Ureter (tissue), 1 donor: ENCODE data around the gene NCR3LG1. TPM values are rescaled to one million over a fixed set of nuclear protein-coding genes. Genes with fewer than 3 reads are reported as not detected.
A peak's percentile ranks its signal among the peaks of the same experiment; 100 is the strongest.

ENCODE experiments used
- DNase-seq: peaks from one replicate; pipeline ENCODE4 v3.0.0-alpha.2; 2020; ENCODE audit warnings: low spot score
- total RNA-seq: library from RNA; stranded (reverse); gene quantifications from one replicate; pipeline ENCODE4 v1.2.4, GENCODE V29; 2023
- donor health status: DM: yes; HTN: yes; CAD: no.

Gene NCR3LG1
- total RNA-seq, 1 donor from 2014 or later = 3.4 TPM

DNA sequence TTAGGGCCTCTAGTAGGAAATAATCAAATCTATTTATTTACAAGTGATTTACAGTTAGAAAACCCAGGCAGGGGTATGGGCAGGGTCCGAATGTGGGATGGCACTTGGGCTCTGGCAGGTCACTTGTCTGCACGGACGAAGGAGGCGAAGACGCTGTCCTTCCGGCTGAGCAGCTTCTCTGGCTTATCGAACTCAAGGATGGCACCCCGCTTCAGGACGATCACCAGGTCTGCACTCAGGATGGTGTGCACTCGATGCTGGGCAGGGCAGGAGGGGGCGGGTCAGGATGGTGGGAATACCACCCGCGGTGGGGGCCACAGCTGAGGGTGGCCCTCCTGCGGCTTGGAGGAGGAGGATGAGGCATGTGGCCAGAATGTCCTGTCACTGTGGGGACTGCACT is 41.3 kb downstream of the NCR3LG1 start:
- no peak for DNase-seq

DNA sequence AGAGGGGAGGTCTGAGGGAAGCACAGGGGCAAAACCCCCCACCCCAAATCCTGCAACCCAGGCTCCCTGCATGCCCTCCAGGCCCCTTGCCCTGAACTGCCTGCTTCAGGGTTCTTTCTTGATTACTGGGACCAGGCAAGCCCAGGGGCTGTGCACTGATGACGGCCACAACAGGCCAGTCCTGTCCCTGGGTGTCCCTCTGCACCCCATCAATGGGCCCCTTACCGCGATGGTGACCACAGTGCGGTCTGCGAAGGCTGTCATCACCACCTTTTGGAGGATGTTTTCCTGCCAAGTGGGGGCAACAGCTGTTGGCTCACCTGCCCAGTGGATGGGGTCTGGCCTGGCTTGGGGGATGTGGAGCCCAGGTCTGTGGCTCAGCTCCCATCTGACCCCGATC is 41.9 kb downstream of the NCR3LG1 start:
- DNase-seq = no peak

DNA sequence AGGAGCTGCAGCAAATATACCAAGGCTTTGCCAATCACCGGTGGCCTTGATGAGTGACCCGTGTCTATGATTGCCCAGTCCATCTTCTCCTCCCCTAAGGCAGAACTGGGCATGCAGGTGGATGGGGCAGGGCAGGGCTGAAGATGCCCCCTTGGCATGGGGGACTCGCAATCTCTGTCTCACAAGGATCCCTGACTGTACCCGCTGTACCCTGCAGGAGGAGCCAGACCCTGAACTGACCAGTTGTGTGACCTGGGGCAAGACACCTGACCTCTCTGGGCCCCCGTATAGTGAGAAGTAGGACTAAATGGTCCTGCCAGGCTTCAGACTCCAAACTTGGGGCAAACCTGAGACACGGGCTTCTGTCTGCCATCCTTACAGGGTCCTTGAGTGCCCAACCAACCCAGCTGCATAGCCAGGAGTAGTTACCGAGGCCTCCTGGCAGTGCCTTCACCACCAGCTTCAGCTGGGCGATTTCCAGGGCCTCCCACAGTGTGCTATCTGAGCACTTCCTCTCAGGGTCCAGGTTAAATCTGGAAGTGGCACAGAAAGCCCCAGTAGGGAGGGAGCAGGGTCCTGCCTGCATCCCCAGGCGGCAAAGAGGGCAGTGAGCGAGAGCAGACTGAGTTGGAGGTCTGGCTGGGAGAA is 43.3 kb downstream of the NCR3LG1 start:
- no peak for DNase-seq

DNA sequence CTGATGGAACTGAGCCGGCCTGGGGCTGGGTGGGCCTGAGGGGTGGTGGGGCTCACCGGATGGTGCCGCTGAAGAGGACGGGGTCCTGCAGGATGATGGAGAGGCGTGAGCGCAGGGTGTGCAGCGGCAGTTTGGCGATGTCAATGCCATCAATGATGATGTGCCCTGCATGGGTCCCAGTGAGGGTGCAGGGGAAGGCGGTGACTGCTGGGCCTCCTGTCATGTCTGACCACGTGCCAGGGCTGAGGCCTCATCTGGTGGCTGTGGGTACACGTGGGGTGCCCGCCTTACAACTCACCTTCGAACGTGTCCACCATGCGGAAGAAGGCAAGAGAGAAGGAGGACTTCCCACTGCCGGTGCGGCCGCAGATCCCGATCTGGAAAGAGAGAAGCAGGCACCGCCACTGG is 44.0 kb downstream of the NCR3LG1 start:
- DNase-seq = no peak

DNA sequence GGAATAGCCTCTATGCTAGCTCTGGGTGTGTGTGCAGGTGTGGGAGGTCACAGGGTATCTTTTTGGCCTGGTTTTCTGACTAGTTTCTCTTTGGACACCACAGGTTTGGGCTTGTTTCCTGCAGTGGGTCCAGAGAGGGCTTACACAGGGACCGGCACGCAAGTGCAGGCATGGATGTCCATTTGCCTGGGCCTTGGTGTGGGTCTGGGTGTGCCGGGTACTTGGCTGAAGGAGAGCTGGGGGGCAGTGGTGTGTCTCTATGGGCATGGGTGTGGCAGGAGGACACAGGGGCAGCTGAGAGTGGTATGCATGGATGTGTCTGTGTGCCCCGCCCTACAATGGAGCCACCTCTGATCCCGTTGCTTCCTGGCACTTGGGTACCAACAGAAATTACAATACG is 44.4 kb downstream of the NCR3LG1 start:
- no peak for DNase-seq

DNA sequence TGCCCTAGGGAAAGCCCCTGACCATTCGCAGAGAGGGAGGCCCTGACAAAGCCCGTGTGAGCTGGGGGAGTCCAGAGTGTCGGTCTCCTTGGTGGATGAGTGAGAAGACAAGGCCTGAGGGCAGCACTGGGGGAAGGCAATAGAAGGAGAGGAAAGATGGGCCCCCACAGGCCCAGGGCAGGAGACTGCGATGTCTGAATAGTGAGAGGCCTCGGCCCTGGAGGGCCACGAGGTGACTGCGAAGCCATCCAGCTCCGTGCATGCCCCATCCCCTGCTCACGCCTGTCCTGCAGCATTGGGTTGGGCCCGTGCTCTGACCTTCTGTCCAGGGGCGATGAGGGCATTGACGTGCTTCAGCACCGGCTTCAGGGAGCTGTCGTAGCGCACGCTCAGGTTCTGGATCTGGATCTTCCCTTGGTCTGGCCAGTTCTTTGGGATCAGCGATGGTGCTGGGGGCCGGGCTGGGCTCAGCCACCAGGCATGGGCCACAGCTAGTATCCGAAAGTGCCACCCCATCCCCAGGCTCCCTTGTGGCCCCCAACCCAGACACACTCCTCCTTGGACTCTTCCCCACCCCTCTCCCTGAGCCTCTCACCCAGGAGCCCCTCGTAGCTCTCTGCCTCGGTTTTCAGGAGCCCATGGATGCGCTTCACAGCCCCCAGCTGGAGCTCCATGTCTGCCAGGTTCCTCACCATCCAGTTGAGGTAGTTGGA is 45.2 kb downstream of the NCR3LG1 start:
- DNase-seq = no peak

DNA sequence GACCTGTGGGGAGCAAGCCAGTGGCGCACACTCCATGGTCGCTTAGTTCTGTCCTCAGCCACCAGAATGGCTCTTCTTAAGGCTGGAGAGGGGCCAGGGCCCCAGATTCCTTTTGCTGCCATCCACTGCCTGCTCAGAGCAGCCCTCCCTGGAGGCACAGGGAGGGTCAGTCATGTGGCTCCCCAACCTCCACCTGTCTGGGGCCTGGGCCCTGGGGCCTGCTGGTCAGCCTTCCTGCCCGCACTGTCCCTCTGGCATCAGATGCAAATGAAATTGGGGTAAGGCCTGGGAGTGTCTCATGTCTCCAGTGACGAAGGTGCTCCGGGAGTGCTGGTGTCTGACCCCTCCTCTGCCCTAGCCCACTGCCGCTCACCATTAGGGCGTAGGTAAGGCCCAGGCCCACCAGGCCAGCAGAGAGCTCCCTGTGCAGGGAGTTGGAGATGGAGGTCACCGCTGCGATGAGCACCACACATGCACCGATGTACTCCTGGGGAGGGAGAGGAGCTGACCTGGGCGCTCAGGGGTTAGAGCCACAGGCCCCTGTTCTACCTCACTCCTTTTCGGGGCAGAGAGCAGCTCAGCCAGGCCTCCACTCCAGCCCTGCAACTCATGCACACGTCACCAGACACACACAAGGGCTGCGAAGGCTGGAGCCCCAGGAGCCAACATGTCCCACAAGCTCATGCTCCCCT is 45.9 kb downstream of the NCR3LG1 start:
- no peak for DNase-seq

DNA sequence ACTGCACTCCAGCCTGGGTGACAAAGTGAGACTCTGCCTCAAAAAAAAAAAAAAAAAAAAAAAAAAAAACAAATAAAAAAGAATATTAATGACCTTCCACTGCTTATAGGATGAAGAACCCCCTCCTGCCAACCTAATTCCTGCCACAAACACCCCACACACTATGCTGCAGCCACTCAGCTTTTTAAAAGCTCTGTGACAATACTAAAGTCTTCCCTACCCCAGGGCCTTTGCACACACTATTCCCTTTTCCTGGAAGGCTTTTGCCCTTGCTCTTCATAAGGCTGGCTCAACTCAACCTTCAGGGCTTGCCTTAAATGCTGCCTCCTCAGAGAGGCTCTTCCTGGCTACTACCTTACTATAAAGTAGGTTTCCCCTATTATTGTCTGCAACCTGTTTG is 47.6 kb downstream of the NCR3LG1 start:
- DNase-seq = no peak

DNA sequence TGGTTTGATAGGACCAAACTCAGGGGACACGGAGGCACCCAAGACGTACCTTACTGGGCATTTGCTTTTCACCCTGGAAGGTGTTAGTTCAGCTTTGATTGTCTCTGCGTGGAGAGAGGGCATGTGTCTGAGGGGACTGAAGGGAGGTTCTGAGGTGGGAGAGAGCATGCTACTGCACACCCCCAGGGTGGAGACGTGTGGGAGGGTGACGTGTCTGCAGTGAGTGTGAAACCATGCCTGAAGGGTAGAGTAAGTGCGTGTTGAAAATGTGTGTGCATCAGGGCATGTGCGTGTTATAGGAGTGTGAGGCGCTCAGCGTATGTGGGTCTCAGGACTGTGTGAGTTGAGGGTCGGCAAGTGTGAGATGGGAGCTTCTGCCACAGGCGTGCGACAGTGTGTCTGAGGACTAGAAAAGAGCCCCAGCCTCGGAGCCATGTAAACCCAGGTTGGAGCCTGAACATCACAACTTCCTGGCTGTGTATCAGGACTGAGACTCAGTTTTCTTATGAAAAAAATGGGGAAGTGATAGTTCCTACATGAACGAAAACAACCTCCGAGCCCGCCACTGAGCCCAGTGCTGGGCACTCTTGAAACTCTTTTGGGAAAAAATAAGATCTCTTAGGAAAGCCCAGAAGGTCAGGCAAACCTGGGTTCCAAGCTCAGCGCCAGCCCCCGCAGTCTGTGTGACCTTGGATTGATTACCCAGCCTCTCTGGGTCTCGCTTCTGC is 48.6 kb downstream of the NCR3LG1 start:
- DNase-seq = no peak

DNA sequence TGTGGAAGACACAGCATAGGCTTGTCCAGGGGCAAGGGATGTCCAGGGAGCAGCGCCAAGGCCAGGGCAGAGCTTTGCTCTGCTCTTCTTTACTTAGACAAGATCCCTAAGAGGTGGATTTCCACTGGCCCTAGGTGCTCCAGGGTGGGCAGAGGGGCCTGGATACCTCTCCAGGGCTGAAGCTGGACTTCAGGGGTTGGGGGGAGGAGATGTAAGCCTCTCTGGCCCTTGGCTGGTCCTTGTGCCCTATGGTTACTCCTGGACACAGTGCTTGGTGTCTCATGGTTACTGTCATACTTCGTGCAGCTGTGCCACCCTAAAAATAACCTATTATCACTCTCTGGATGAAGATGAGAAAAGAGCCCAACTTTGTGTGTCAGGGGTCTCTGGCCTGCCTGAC is 49.7 kb downstream of the NCR3LG1 start:
- no peak for DNase-seq

DNA sequence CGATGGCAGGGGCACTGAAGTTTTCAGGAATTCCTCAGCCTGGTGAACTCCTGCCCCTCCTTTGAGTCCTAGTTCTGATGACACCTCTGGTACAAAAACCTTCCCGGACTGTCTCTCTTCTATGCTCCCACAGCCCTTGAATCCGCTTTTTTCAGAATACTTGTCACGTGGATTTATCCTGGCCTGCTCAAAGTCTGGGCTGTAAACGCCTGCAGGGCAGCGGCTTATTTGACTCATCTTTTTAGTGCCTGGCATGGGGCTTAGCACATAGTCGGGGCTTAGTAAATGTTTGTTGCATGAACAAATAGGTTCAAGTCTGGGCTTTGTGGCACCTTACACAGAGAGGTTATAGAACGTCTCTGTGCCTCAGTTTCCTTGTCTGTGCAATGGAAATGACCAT is 50.2 kb downstream of the NCR3LG1 start:
- DNase-seq = no peak

DNA sequence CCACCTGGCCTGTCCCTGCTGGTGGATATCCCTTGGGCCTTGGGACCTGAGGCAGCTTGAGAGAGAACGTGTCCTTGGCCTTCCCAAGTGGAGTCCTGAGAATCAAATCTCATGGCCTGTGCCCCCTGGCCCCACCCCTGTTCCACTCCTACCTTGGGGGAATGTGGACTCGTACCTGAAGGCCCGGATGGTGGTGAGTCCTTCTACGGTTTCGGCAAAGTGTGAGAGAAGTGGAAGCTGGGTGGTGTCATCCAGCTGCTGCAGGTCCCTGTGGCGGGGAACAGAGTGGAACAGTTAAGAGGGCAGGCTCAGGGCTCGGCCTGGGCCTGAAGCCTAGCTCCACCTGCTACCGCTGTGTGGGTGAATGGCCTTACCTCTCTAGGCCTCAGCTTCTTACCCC is 50.9 kb downstream of the NCR3LG1 start:
- DNase-seq = no peak

DNA sequence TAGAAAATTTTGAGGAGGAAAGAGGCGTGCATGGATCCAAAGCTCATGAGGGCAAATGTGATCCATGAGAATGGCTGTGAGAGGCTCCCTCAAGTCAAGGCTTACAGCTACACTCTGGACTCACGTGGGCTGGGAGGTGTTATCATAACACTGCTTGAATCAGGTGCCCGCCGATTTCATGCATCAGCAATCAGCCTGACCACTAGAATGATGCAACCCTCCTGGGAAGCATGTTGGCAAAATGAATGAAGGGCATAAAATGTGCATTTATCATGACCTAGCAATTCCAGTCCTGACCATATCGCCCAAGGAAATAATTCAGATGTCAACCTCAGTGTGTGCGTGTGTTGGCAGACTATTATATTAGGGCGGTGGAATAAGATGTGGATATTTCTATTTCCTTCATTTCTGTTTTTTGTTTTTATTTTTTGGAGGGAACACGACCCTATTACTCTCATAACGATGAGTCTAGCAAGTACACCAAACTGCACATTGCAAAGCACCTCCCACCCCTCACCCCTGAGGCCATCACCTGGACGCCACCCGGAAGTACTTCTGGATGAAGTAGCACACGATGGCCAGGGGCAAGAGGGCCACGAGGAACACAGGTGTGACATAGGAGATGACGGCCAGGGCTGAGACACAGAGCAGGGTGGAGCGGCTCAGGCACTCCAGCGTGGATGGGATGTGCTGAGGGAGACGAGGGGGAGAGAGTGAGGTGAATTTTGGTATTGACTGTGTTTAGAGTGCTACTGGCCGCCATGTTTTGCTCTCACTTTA is 52.6 kb downstream of the NCR3LG1 start:
- no peak for DNase-seq

DNA sequence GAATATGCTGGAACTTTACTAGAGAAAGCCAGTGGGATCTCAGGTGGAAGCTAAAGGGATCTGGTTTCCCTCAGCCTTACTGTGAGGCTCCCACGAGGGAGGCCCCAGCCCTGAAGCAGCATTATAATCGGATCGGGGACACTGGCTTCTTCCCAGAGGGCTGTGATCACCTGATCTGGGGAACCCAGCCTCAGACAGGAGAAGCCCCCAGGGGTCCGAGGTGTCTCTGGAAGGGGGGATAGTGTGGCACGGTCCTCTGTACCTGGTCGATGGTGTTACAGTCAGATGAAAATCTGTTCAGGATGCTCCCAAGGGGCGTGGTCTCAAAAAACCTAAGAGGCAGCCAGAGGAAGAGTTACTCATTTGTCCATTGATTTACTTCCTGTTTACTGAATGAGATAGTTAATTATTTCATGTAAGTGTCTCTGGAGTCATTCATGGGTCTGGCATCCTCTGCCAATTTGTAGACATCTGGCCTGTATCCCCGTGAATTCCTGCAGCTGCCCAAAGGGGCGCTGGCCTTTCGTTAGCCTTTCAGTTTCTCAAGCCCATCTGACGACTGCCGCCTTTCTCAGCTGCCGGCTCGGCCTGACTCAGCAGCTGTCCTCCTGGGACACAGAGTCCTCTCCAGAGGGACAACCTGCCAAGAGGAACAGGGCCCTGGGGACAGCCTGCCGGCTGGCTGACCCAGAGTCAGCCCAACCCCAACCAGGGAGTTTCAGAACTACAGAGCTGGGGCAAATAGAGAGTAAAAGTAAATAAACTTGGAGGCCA is 53.8 kb downstream of the NCR3LG1 start:
- peak; percentile 83 for DNase-seq

DNA sequence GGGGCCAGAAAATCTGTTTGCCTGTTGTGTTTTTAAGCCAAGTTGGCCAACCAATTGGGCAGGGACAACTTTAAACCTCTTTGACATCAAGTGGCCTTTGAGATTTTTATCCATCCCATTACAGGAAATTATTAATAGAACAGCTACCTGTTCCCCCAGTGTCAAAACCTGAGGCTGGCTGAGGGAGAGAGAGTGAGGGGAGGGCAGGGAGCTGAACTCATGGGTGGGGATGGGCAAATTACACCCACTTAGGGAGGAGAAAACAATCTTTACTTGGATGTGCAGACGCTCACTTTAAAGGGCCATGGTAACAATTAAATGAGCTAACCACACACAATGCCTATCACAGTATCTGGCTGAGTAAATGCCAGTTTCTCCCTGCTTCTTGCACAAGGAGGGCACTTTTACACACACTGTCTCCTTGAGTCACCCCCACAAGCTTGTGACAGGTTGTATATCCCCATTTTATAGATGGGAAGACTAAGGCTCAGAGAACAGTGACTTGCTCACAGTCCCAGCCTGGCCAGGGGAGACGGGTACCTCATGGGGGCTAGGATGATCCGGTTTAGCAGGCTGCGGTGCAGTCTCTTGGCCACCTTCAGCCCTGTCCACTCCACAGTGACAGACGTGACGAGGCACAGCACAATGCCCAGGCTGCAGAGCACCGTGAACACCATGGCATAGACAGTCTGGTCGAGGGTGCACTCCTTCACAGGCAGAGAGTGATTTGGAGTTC is 54.6 kb downstream of the NCR3LG1 start:
- no peak for DNase-seq

DNA sequence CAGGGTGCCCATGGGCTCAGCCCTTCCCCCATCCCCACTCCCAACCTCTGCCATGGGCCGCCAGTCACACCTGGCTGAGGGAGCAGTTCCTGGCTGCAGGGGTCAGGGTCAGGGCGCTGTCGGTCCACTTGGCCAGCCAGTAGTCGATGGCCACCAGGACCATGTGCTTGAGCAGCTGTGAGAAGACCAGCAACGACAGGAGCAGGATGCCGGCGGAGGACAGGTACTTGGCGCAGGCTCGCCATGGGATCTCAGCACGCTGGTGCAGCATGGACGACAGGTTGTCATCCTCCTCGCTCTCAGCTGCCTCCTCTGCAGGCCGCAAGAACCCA is 55.2 kb downstream of the NCR3LG1 start:
- DNase-seq = no peak

DNA sequence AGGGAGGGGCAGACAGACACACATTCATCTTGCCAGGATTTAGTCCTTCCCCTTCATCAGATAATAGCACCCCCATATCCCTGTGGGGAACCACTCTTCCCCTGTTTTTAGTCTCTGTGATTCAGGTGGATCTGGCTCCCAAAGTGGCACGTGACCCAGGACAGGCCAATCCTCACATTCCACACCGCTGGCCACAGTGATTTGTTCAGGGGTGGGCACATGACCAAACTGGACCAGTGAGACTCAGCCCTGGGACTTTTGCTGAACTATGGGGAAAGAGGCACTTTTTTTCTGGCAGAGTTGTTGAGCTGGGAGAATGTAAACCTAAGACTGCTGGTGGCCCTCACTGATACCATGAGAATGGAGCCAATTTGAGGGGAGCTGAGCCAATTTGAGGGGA is 56.0 kb downstream of the NCR3LG1 start:
- no peak for DNase-seq

DNA sequence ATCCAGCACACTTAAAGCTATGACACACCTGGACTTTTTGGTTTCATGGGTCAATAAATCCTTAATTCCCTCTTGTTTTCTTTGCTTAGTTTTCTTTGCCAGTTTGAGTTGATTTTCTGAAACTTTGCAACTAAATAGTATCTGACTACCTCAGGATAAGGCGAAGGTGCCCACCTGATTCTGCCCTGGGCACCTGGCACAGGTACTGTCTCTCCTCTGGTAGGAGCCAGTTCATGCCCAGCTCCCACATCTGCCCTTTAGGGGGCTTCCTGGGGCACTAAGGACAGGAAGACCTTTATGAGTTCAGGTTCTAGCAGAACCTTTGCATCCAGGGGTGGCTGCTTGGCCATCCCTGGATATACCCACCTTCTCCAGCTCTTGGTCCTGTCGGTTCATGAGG is 56.4 kb downstream of the NCR3LG1 start:
- DNase-seq = no peak

DNA sequence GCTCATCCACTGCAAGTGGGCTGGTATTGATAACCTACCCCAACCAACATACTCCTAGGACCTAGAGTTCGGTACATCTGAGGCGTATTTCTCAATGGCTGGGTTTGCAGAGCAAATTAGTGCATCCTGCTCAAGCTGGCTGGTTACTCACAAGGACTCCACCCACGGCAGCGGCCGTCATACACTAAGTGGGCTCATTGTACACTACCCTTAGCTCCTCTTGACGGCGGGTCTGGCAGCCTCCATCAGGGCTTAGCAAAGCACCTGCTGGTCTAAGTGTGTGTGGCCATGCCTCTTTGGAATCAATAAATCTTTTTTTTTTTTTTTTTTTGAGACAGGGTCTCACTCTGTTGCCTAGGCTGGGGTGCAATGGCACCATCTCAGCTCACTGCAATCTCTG is 57.0 kb downstream of the NCR3LG1 start:
- no peak for DNase-seq

DNA sequence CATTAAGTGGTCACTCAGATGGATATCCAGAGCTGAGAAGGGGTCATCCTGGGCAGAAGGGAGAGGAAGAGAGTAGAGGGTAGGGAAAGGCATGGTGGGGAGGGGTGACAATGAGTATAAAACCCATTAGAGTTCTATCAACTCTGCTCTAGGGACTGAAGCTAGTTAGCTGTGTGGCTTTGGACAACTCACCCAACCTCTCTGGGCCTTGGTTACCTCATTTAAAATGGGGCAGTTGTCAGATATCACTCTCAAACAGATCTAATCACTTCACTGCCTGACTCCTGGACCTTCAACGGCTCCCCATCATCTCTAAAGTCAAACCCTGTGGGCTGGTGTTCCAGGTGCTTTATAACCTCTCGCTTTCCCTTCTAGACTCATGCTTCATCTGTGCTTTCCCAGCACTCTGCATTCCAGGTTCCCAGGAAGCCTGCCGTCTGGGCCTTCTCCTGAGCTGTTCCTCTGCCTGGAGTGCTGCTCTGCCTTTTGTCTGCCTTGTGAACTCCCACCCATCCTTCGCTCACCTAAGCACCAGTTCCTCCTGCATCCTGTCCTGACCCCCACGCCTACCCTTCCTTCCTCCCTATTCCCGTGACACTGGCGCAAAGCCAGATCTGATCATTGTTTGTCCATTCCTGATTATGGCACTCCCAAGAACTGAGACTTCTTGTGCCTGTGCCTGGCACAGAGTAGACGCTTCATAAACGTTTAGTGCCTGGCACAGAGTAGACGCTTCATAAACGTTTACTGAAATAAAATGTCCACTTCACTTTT is 59.2 kb downstream of the NCR3LG1 start:
- no peak for DNase-seq
